ENCODE measurements around the gene CC2D2B. TPM values are rescaled to one million over a fixed set of nuclear protein-coding genes. Genes with fewer than 3 reads are reported as not detected.

CC2D2B gene
- total RNA-seq, 4 donors from 2014 or later = 0.96 to 1.6 (median 1.1) TPM; not detected in 1

GRCh38 chr10:95877881-95878280 lies 29.9 kb upstream of the CC2D2B start:
- TF ChIP-seq EP300 (IDR thresholded peaks at IDR 0.05; ENCODE audit: low read depth) (no peak), CTCF (IDR thresholded peaks at IDR 0.05) (no peak), POLR2AphosphoS5 (IDR thresholded peaks at IDR 0.05) (no peak), POLR2A (IDR thresholded peaks at IDR 0.05) (no peak)
- Histone ChIP-seq H3K27ac (no peak overlapping the region), H3K4me3 (no peak overlapping the region), H3K36me3 (no peaks in the 10 kb centered on the region), H3K4me1 (no peaks in the 10 kb centered on the region), H3K27me3 (no peaks in the 10 kb centered on the region), H3K9me3 (no peaks in the 10 kb centered on the region)
- DNase-seq = no peak
- in situ Hi-C loops (cut with MboI; ENCODE audit: low pct_ligation_motif_present in 1 of 4, low pct_unique_long_range_greater_than_20kb in 1 of 4, low sequenced_read_pairs in 3 of 4) = no loop called here
- intact Hi-C loops (cut with DNase I; ENCODE audit: low total_unique reads) = no loop called here

- in situ Hi-C loops (cut with MboI; ENCODE audit: low pct_ligation_motif_present in 1 of 4, low pct_unique_long_range_greater_than_20kb in 1 of 4, low sequenced_read_pairs in 3 of 4) (no loop called here), intact Hi-C loops (cut with DNase I; ENCODE audit: low total_unique reads) (no loop called here)
- H3K36me3 ChIP-seq = no peaks in the 10 kb centered on the region
- 68 to 83% methylated on average over 1 to 2 of the region's 2 CpGs for WGBS, 2 donors (ENCODE audit: low coverage in 1 of 2)
- H3K9me3 ChIP-seq = no peaks in the 10 kb centered on the region
- H3K27me3 ChIP-seq = no peaks in the 10 kb centered on the region
- no peak overlapping the region for H3K27ac ChIP-seq
- DNase-seq = no peak
- H3K4me1 ChIP-seq = no peaks in the 10 kb centered on the region
- H3K4me3 ChIP-seq = no peak overlapping the region
- no peak for TF ChIP-seq EP300 (IDR thresholded peaks at IDR 0.05; ENCODE audit: low read depth)
- no peak for TF ChIP-seq POLR2A (IDR thresholded peaks at IDR 0.05)
- no peak for TF ChIP-seq POLR2AphosphoS5 (IDR thresholded peaks at IDR 0.05)
- no peak for TF ChIP-seq CTCF (IDR thresholded peaks at IDR 0.05)
Observed at GRCh38 chr10:95880704-95881103, 27.1 kb upstream of the CC2D2B start.

GRCh38 chr10:95881316-95881715 lies 26.5 kb upstream of the CC2D2B start:
- intact Hi-C loops (cut with DNase I; ENCODE audit: low total_unique reads) (no loop called here), in situ Hi-C loops (cut with MboI; ENCODE audit: low pct_ligation_motif_present in 1 of 4, low pct_unique_long_range_greater_than_20kb in 1 of 4, low sequenced_read_pairs in 3 of 4) (no loop called here)
- Histone ChIP-seq H3K9me3 (no peaks in the 10 kb centered on the region), H3K4me3 (no peak overlapping the region), H3K4me1 (no peaks in the 10 kb centered on the region), H3K36me3 (no peaks in the 10 kb centered on the region), H3K27ac (peak overlapping the region in 1 of 4 donors; percentile 9), H3K27me3 (no peaks in the 10 kb centered on the region)
- TF ChIP-seq CTCF (IDR thresholded peaks at IDR 0.05) (no peak), POLR2AphosphoS5 (IDR thresholded peaks at IDR 0.05) (no peak)
- DNase-seq = no peak

- Histone ChIP-seq H3K27ac (no peak overlapping the region), H3K4me1 (no peaks in the 10 kb centered on the region), H3K9me3 (no peaks in the 10 kb centered on the region), H3K36me3 (no peaks in the 10 kb centered on the region), H3K4me3 (no peak overlapping the region), H3K27me3 (no peaks in the 10 kb centered on the region)
- intact Hi-C loops (cut with DNase I; ENCODE audit: low total_unique reads) = no loop called here
- DNase-seq = no peak
- in situ Hi-C loops (cut with MboI; ENCODE audit: low pct_ligation_motif_present in 1 of 4, low pct_unique_long_range_greater_than_20kb in 1 of 4, low sequenced_read_pairs in 3 of 4) = no loop called here
- 50% methylated on average over 1 to 2 of the region's 2 CpGs for WGBS, 2 donors (ENCODE audit: low coverage in 1 of 2)
- no peak for TF ChIP-seq POLR2A (IDR thresholded peaks at IDR 0.05)
- no peak for TF ChIP-seq CTCF (IDR thresholded peaks at IDR 0.05)
- no peak for TF ChIP-seq EP300 (IDR thresholded peaks at IDR 0.05; ENCODE audit: low read depth)
- TF ChIP-seq POLR2AphosphoS5 (IDR thresholded peaks at IDR 0.05) = no peak
Observed at GRCh38 chr10:95889830-95890229, 17.9 kb upstream of the CC2D2B start.
